Measurements from ENCODE around the gene KIAA1210. TPM values are rescaled to one million over a fixed set of nuclear protein-coding genes. Genes with fewer than 3 reads are reported as not detected.

Gene KIAA1210
- total and polyA plus RNA-seq, 10 of the 15 experiments (the other 5 are each of a cell fraction or from before 2014, with no cell fraction given): 0.01 TPM; not detected in 9

GRCh38 chrX:119090627-119091026 is 37.0 kb downstream of the KIAA1210 start (continued):
- no peak for TF ChIP-seq NKRF (conservative IDR thresholded peaks at IDR 0.05)
- TF ChIP-seq CHD1 (IDR thresholded peaks at IDR 0.05; ENCODE audit: low read depth, low read length): no peak
- TF ChIP-seq, protein P1, sequence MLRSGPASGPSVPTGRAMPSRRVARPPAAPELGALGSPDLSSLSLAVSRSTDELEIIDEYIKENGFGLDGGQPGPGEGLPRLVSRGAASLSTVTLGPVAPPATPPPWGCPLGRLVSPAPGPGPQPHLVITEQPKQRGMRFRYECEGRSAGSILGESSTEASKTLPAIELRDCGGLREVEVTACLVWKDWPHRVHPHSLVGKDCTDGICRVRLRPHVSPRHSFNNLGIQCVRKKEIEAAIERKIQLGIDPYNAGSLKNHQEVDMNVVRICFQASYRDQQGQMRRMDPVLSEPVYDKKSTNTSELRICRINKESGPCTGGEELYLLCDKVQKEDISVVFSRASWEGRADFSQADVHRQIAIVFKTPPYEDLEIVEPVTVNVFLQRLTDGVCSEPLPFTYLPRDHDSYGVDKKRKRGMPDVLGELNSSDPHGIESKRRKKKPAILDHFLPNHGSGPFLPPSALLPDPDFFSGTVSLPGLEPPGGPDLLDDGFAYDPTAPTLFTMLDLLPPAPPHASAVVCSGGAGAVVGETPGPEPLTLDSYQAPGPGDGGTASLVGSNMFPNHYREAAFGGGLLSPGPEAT (IDR thresholded peaks at IDR 0.05; ENCODE audit: low read depth): no peak

DNA sequence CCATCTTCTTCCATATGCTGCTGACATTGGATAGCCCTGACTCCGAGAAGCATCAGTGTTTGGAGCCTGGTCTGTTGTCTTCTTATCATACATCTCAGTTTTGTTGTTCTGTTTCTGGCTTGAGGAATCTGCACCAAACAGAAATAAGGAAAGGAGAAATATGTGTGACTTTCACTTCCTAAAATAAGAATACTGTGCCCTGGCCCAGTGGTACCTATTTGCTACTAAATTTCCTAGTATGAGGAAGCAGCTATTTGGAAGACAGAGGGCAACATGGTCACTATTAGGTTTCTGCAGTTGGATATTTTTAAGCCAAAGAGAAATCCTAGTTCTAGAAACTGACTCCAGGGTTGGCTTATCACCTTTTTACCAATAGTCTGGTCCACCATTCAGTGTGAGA is 38.0 kb downstream of the KIAA1210 start:
- H3K4me3 ChIP-seq: no peak overlapping the region
- no peak overlapping the region for H3K4me2 ChIP-seq (ENCODE audit: control insufficient read depth, insufficient read depth)
- H3K79me2 ChIP-seq (ENCODE audit: control insufficient read depth, insufficient read depth, low read length): no peaks in the 10 kb centered on the region
- H3K27ac ChIP-seq (ENCODE audit: control insufficient read depth, insufficient read depth): no peak overlapping the region
- no peaks in the 10 kb centered on the region for H3K4me1 ChIP-seq (ENCODE audit: control insufficient read depth, insufficient read depth, low read length)
- H3K27me3 ChIP-seq (replicated peaks in 1 of 2; ENCODE audit: control insufficient read depth in 2 of 2, insufficient read depth in 2 of 2, low read length in 1 of 2): 0 out of 4 replicates have a peak, but pooled peaks cover 0 to 2% of the 10 kb centered on the region in 2 experiments
- H4K20me1 ChIP-seq (ENCODE audit: control insufficient read depth, insufficient read depth): no peaks in the 10 kb centered on the region
- no peak overlapping the region for H3K9ac ChIP-seq (ENCODE audit: control insufficient read depth, insufficient read depth, low read length)
- intact Hi-C loops (cut with micrococcal nuclease; ENCODE audit: unreplicated experiment): no loop called here
- no peak for DNase-seq (ENCODE audit: low read depth, low spot score)
- TF ChIP-seq CUX1 (IDR thresholded peaks at IDR 0.05; ENCODE audit: insufficient replicate concordance, low read depth, low read length) (no peak), TAF1 (IDR thresholded peaks at IDR 0.05; ENCODE audit: borderline replicate concordance, low read depth, low read length) (no peak), MYC (IDR thresholded peaks at IDR 0.05; ENCODE audit: insufficient read depth, insufficient read length, insufficient replicate concordance, low read length, severe bottlenecking) (no peak), SMAD1 (IDR thresholded peaks at IDR 0.05; ENCODE audit: low read depth, partially characterized antibody) (no peak), GATAD2B (conservative IDR thresholded peaks at IDR 0.05; ENCODE audit: low read depth) (no peak), POLR2AphosphoS2 (IDR thresholded peaks at IDR 0.05; ENCODE audit: low read depth, low read length) (no peak), GABPA (IDR thresholded peaks at IDR 0.05; ENCODE audit: low read depth) (no peak), ZNF24 (IDR thresholded peaks at IDR 0.05) (no peak), CEBPB (IDR thresholded peaks at IDR 0.05; ENCODE audit: borderline replicate concordance in 1 of 2, low read depth in 2 of 2, low read length in 2 of 2) (no peak), SP1 (IDR thresholded peaks at IDR 0.05; ENCODE audit: low read depth, low read length) (no peak), SPI1 (IDR thresholded peaks at IDR 0.05; ENCODE audit: borderline replicate concordance, insufficient read depth, low read depth, low read length) (no peak), FOXK2 (IDR thresholded peaks at IDR 0.05) (no peak)
- in situ Hi-C loops (cut with MboI): no loop called here
- H2AFZ ChIP-seq (ENCODE audit: control insufficient read depth, low read depth, low read length): no peak overlapping the region
- 0% methylated on average over 1 of the region's 1 CpG for WGBS (ENCODE audit: insufficient coverage, insufficient replicate concordance, low lambda C conversion rate, missing lambda C conversion rate)
- no peaks in the 10 kb centered on the region for H3K9me3 ChIP-seq (replicated peaks; ENCODE audit: control insufficient read depth, insufficient read depth, low read length)
- no TSS peak for BruUV-seq (replicated peaks)
- SMC1A ChIA-PET (ENCODE audit: uncharacterized antibody, unreplicated experiment): no interaction called here
- POLR2A ChIA-PET: no interaction called here
- no peak for FAIRE-seq
- ATAC-seq: no peak
- RAD21 ChIA-PET (ENCODE audit: unreplicated experiment): no interaction called here
- CTCF ChIA-PET: no interaction called here
- H3K36me3 ChIP-seq (ENCODE audit: control insufficient read depth in 2 of 2, insufficient read depth in 2 of 2, low read length in 1 of 2): no peaks in the 10 kb centered on the region
